Erythroblast (primary cell): ENCODE results near the gene CSNK1D.

ENCODE experiments used
- GATA1 ChIP-seq: IDR thresholded peaks from 2 replicates; pipeline ENCODE4 v1.6.1; 2011; ENCODE audit warnings: low read depth, mild to moderate bottlenecking, control low read depth, low read length, moderate library complexity
- POLR2A ChIP-seq: IDR thresholded peaks from 2 replicates; pipeline ENCODE4 v1.6.1; 2011; ENCODE audit warnings: mild to moderate bottlenecking, low read length

- TF ChIP-seq POLR2A = no peak
- TF ChIP-seq GATA1 = no peak
These were observed 55.8 kb downstream of the CSNK1D start for GRCh38 chr17:82217530-82218204.
